Type B pancreatic cell (in vitro differentiated cells): ENCODE results near the gene GNPAT. TPM values are rescaled to one million over a fixed set of nuclear protein-coding genes. Genes with fewer than 3 reads are reported as not detected.

Source experiments
- DNase-seq: peaks from one replicate; pipeline ENCODE4 v3.0.0; 2021; ENCODE audit warnings: mixed read lengths; ENCODE audit not compliant: unreplicated experiment; ENCODE audit errors: extremely low spot score
- H3K27ac Mint-ChIP-seq: 2 replicates; pipeline ENCODE4 v1.8.0; 2021; ENCODE audit warnings: mild to moderate bottlenecking, mixed read lengths
- H3K27me3 Mint-ChIP-seq: 2 replicates; pipeline ENCODE4 v1.8.0; 2021; ENCODE audit warnings: mixed read lengths
- H3K36me3 Mint-ChIP-seq: 2 replicates; pipeline ENCODE4 v1.8.0; 2021; ENCODE audit warnings: mixed read lengths
- H3K4me1 Mint-ChIP-seq: one replicate; pipeline ENCODE4 v1.8.0; 2021; ENCODE audit warnings: mixed read lengths; ENCODE audit not compliant: unreplicated experiment
- H3K4me3 Mint-ChIP-seq: 2 replicates; pipeline ENCODE4 v1.8.0; 2021; ENCODE audit warnings: mild to moderate bottlenecking, mixed read lengths
- H3K9me3 Mint-ChIP-seq: 2 replicates; pipeline ENCODE4 v1.8.0; 2021; ENCODE audit warnings: mixed read lengths
- long read RNA-seq: library from polyadenylated mRNA; unstranded; transcript quantifications from one replicate; pipeline ENCODE4 v2.0.0, GENCODE V29; 2020
- total RNA-seq: library from RNA; stranded (reverse); gene quantifications from 2 replicates; pipeline ENCODE4 v1.2.1, GENCODE V29; 2021; ENCODE audit warnings: low replicate concordance
- TF ChIP-seq, protein P1 (sequence below): fragments of 200-600 bp; sonication (generic); conservative IDR thresholded peaks from 2 replicates; pipeline ENCODE4 v1.5.0; 2021; ENCODE audit warnings: antibody characterized with exemption, mild to moderate bottlenecking

GNPAT gene
- total RNA-seq: 39.7 and 54.3 TPM in 2 replicates
- long read RNA-seq, transcript GNPAT-201 (16 exons, 2,643 nt): major isoform, 451 of 556 reads
- long read RNA-seq, transcript GNPAT-206 (17 exons, 2,685 nt): minor isoform, 12 of 556 reads
- long read RNA-seq, partial matches to known transcripts: 21 of 556 reads
- long read RNA-seq, other reads (novel, unspliced or antisense): 72 of 556 reads

DNA sequence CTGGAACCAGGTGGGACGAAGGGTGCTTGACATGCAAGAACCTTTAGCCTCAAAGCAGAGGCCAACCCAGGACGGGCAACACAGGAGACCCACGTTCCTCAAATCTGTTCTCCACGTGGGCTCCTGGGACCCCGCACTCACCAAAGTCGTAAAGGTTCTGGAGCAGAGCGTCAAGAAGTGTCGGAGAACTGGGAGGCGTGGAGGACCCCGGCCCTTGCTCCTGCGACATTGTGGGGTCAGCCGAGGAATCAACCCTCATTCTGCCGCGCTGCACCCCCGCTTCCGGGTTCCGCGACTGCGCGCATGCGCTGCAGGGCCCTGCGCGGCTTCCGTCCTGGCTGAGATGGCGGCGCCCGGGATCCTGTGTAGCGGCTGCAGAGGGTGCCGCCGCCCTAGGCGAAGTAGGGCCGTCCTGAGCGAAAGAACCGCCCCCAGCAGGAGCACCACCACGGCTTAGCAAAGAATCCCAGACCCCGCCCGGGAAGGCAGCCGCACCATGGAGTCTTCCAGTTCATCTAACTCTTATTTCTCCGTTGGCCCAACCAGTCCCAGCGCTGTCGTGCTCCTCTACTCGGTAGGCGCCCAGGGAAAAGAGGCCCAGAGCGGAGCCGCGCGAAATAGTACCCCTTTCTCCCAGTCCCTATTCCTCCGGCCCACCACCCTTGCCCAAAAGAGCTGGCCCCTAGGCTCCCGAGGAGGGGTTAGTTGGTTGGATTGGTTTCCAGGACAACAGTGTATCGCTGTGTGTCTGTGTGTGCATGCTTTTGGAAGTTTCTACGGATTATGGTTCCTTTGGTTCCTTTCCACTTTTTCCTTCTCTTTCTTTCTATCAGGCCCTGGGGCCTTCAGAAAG lies at the start of gene GNPAT:
Gene GNPAT, plus strand, starts transcription at position 330 of the 853 bp plus-strand sequence. Its CDS starts 167 bp downstream, at position 497.
- Mint-ChIP-seq H3K9me3 (no peaks in the 10 kb centered on the region), H3K4me1 (peaks cover 46% of the 10 kb centered on the region), H3K36me3 (peaks cover 16% of the 10 kb centered on the region), H3K27ac (peak within 1 kb of the TSS; percentile 90), H3K4me3 (peak within 1 kb of the TSS; percentile 95), H3K27me3 (no peaks in the 10 kb centered on the region)
- TF ChIP-seq, protein P1, sequence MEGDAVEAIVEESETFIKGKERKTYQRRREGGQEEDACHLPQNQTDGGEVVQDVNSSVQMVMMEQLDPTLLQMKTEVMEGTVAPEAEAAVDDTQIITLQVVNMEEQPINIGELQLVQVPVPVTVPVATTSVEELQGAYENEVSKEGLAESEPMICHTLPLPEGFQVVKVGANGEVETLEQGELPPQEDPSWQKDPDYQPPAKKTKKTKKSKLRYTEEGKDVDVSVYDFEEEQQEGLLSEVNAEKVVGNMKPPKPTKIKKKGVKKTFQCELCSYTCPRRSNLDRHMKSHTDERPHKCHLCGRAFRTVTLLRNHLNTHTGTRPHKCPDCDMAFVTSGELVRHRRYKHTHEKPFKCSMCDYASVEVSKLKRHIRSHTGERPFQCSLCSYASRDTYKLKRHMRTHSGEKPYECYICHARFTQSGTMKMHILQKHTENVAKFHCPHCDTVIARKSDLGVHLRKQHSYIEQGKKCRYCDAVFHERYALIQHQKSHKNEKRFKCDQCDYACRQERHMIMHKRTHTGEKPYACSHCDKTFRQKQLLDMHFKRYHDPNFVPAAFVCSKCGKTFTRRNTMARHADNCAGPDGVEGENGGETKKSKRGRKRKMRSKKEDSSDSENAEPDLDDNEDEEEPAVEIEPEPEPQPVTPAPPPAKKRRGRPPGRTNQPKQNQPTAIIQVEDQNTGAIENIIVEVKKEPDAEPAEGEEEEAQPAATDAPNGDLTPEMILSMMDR: no peak
- peak; percentile 93 for DNase-seq

DNA sequence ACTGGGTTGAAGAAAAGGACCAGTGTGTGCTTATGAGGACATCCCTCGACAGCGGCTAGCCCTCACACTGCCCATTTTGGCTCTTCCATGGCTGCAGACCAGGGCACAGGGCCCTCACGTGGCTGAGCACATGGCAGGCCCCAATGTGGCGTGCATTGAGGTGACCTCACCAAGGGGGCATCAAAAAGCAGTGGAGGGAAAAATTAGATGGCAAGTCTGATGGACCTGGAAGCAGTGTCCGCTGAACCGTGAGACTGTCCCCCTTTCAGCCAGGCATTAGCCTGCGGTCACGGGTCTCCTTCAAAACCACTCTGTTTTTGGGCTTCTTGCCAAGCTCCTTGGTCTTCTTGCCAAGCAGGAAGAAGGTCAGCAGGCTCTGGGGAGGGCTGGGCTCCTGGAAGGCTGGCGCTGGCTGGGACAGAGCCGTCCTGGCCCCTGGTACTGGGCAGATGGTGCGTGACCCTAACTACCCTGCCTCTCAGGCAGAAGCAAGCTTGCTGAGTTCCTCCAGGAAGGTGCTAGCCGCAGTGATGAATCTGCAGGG lies 48.3 kb upstream of the GNPAT start:
- TF ChIP-seq, protein P1: no peak
- H3K4me1 Mint-ChIP-seq: no peaks in the 10 kb centered on the region
- H3K4me3 Mint-ChIP-seq: no peak overlapping the region
- peaks cover 26% of the 10 kb centered on the region for H3K27me3 Mint-ChIP-seq
- DNase-seq: no peak
- H3K36me3 Mint-ChIP-seq: no peaks in the 10 kb centered on the region
- H3K27ac Mint-ChIP-seq: no peak overlapping the region
- peaks cover 4% of the 10 kb centered on the region for H3K9me3 Mint-ChIP-seq

- DNase-seq: no peak
- no peaks in the 10 kb centered on the region for H3K4me1 Mint-ChIP-seq
- H3K9me3 Mint-ChIP-seq: peaks cover 4% of the 10 kb centered on the region
- H3K27ac Mint-ChIP-seq: no peak overlapping the region
- TF ChIP-seq, protein P1: no peak
- H3K4me3 Mint-ChIP-seq: no peak overlapping the region
- H3K36me3 Mint-ChIP-seq: no peaks in the 10 kb centered on the region
- peaks cover 17% of the 10 kb centered on the region for H3K27me3 Mint-ChIP-seq
These were observed 47.2 kb upstream of the GNPAT start for GRCh38 chr1:231193710-231194340.

DNA sequence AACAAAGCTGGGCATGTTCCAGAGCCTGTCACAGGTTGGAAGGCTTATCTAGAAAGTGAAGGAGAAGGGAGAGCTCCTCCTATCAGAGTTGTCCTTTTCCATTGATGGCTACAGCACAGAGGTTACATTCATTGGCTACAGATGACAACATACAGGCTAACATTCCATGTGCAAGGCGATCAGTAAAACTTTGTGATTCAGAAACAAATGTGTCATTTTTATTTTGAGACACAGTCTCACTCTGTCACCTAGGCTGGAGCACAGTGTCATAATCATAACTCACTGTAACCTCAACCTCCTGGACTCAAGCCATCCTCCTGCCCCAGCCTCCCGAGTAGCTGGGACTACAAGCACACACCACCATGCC lies 46.6 kb upstream of the GNPAT start:
- H3K27ac Mint-ChIP-seq: no peak overlapping the region
- no peaks in the 10 kb centered on the region for H3K36me3 Mint-ChIP-seq
- no peaks in the 10 kb centered on the region for H3K9me3 Mint-ChIP-seq
- H3K4me1 Mint-ChIP-seq: no peaks in the 10 kb centered on the region
- TF ChIP-seq, protein P1: no peak
- H3K27me3 Mint-ChIP-seq: peaks cover 17% of the 10 kb centered on the region
- no peak for DNase-seq
- no peak overlapping the region for H3K4me3 Mint-ChIP-seq

- no peaks in the 10 kb centered on the region for H3K36me3 Mint-ChIP-seq
- no peak overlapping the region for H3K27ac Mint-ChIP-seq
- peaks cover 20% of the 10 kb centered on the region for H3K27me3 Mint-ChIP-seq
- DNase-seq: no peak
- TF ChIP-seq, protein P1: no peak
- no peaks in the 10 kb centered on the region for H3K9me3 Mint-ChIP-seq
- H3K4me3 Mint-ChIP-seq: no peak overlapping the region
- H3K4me1 Mint-ChIP-seq: no peaks in the 10 kb centered on the region
These were observed 46.0 kb upstream of the GNPAT start for GRCh38 chr1:231194843-231195516.
